Upper lobe of right lung (tissue), 1 donor: ENCODE data around the gene VSIG2. TPM values are rescaled to one million over a fixed set of nuclear protein-coding genes. Genes with fewer than 3 reads are reported as not detected.
A peak's percentile ranks its signal among the peaks of the same experiment; 100 is the strongest.

Experiments used
- ATAC-seq: fragments of 200-7000 bp; cut with Tn5 transposase; one replicate; pipeline ENCODE4 v1.9.1; 2020; ENCODE audit warnings: mild to moderate bottlenecking, moderate library complexity
- DNase-seq: peaks from one replicate; pipeline ENCODE4 v3.0.0-alpha.2; 2020
- H3K27ac ChIP-seq: fragments of 200-600 bp; one replicate; pipeline ENCODE4 v1.8.0; 2022
- H3K27me3 ChIP-seq: fragments of 200-600 bp; one replicate; pipeline ENCODE4 v1.8.0; 2022; ENCODE audit warnings: mild to moderate bottlenecking
- H3K36me3 ChIP-seq: fragments of 200-600 bp; one replicate; pipeline ENCODE4 v1.8.0; 2022
- H3K4me1 ChIP-seq: fragments of 200-600 bp; one replicate; pipeline ENCODE4 v1.8.0; 2022
- H3K4me3 ChIP-seq: fragments of 200-600 bp; one replicate; pipeline ENCODE4 v1.8.0; 2022; ENCODE audit warnings: mild to moderate bottlenecking
- H3K9me3 ChIP-seq: fragments of 200-600 bp; one replicate; pipeline ENCODE4 v1.8.0; 2022
- intact Hi-C: fragments of 100-400 bp; cut with DNase I; formaldehyde crosslinking; loops from one replicate; pipeline ENCODE4 v1.11.0; 2022
- total RNA-seq: library from RNA; stranded (reverse); fragmentation: NEBNext Ultra II Directional; extraction: Animal tissue kit (Norgen Biotek cat#: 25700); gene quantifications from one replicate; pipeline ENCODE4 v1.2.1, GENCODE V29; 2021
- TF ChIP-seq, protein P1 (sequence below): fragments of 200-600 bp; IDR thresholded peaks from one replicate; pipeline ENCODE4 v1.8.0; 2022; ENCODE audit warnings: antibody characterized with exemption
- donor health status: DM: no; HTN: yes; CAD: no; lungs with severe emphysema.

VSIG2 gene
- total RNA-seq, 1 donor from 2014 or later: 40.1 TPM

- intact Hi-C loops: no loop called here
- TF ChIP-seq, protein P1, sequence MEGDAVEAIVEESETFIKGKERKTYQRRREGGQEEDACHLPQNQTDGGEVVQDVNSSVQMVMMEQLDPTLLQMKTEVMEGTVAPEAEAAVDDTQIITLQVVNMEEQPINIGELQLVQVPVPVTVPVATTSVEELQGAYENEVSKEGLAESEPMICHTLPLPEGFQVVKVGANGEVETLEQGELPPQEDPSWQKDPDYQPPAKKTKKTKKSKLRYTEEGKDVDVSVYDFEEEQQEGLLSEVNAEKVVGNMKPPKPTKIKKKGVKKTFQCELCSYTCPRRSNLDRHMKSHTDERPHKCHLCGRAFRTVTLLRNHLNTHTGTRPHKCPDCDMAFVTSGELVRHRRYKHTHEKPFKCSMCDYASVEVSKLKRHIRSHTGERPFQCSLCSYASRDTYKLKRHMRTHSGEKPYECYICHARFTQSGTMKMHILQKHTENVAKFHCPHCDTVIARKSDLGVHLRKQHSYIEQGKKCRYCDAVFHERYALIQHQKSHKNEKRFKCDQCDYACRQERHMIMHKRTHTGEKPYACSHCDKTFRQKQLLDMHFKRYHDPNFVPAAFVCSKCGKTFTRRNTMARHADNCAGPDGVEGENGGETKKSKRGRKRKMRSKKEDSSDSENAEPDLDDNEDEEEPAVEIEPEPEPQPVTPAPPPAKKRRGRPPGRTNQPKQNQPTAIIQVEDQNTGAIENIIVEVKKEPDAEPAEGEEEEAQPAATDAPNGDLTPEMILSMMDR: no peak
These were observed 9.4 kb upstream of the VSIG2 start for GRCh38 chr11:124761301-124762104.

DNA sequence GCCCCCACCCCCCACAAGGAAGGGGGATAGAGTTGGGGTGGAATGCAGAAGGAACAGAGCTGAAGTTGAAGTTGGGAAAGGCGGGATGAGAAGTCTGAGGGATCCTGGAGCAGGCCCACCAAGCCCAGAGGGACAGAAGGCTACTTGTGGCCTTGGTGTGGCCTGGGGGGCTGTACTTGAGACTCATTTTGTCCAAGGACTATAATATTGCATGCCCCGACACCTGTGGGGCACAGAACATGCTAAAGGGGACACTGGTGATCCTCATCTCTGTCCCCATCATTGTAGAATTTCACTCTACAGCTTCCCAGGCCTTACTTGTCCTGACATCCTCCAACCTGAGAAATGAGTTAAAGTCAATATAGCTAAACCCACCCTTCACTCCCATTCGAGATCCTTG lies 8.8 kb upstream of the VSIG2 start:
- H3K4me1 ChIP-seq: peaks cover 38% of the 10 kb centered on the region
- TF ChIP-seq, protein P1: no peak
- intact Hi-C loops: no loop called here
- ATAC-seq (no peak), DNase-seq (no peak)
- H3K4me3 ChIP-seq: peak overlapping the region; percentile 73
- peaks cover 22% of the 10 kb centered on the region for H3K27me3 ChIP-seq
- H3K9me3 ChIP-seq: no peaks in the 10 kb centered on the region
- H3K27ac ChIP-seq: peak overlapping the region; percentile 89
- peaks cover 12% of the 10 kb centered on the region for H3K36me3 ChIP-seq

More at GRCh38 chr11:124761301-124762104, 9.4 kb upstream of the VSIG2 start:
- H3K4me3 ChIP-seq: peak overlapping the region; percentile 73
- H3K36me3 ChIP-seq: peaks cover 8% of the 10 kb centered on the region
- peak overlapping the region; percentile 89 for H3K27ac ChIP-seq
- DNase-seq: peak; percentile 66
- no peaks in the 10 kb centered on the region for H3K9me3 ChIP-seq
- peaks cover 22% of the 10 kb centered on the region for H3K27me3 ChIP-seq
- H3K4me1 ChIP-seq: peaks cover 38% of the 10 kb centered on the region
- ATAC-seq: no peak

DNA sequence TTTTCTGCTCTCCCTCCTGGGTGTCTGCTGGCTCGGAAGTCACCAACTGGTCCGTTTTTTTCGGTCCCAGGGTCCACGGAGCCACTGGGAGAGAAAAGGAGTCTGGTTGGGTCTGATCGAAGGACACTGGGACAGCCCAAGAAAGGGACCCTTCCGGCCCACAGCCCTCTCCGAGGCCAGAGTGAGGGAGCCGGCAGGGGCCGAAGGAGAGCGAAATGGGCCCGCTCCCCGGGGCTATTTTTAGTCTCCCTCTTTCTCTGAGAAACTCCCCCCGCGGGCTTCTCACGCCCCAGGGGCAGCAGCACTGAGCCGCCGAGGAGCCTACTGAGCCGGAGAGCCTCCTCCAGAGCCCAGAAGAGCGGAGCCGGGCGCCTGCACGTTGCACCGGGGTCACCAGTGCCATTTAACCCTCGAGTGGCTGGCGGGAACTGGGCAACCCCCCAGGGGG lies 8.2 kb upstream of the VSIG2 start:
- intact Hi-C loops: no loop called here
- H3K27ac ChIP-seq: peak overlapping the region; percentile 89
- H3K27me3 ChIP-seq: peaks cover 22% of the 10 kb centered on the region

DNA sequence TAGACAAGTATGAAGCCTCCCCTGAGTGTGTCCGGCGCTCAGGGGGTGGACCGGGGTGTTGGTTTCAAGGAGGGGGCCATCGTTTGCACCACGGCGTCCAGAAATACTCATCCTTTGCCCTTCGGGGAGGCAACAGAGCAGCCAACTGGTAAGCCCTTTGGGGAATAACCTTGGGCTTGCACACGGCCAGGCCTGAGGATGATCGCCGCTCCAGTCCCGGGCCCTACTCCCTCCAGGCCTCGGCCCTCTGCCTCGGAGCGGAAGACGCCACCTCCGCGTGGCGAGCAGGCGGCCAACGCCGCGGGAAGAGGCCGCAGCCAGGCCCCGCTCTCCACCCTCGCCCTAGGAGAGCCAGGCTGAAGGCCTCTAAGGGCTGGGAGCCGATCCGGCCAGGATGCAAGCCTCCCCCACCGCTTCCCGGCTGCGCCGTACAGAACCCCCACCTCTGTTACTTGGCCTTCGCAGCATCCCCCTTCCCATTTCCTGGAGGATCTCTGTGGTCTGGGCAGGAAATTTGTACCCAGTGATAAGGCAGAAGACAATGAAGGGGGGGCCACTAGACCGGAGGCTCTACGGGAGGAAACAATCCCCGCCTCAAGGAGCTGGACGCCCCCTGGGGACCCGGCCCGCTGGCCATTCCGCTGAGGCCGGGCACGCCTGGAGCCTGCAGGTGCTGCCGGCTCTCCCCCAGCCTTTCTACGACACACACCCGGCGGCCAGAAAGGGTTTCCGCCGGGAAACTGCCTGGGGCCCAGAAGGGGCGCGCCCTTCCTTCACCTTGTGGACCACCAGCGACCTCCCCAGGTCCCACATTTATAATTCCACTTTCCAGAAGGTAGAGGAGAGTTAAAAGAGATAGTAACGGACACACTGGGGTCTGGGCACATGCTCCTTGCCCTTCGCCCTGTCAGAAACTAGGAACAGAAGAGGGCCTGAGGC lies 7.5 kb upstream of the VSIG2 start:
- DNase-seq (peak; percentile 75), ATAC-seq (peak; percentile 21)
- H3K4me1 ChIP-seq: peaks cover 42% of the 10 kb centered on the region
- peaks cover 23% of the 10 kb centered on the region for H3K36me3 ChIP-seq
- H3K27me3 ChIP-seq: peaks cover 22% of the 10 kb centered on the region
- TF ChIP-seq, protein P1: no peak
- peak overlapping the region; percentile 73 for H3K4me3 ChIP-seq
- no peaks in the 10 kb centered on the region for H3K9me3 ChIP-seq
- intact Hi-C loops: no loop called here
- H3K27ac ChIP-seq: peak overlapping the region; percentile 89

More for the DNA sequence above, 8.2 kb upstream of the VSIG2 start:
- H3K36me3 ChIP-seq: peaks cover 17% of the 10 kb centered on the region
- TF ChIP-seq, protein P1: no peak
- peak overlapping the region; percentile 73 for H3K4me3 ChIP-seq
- H3K9me3 ChIP-seq: no peaks in the 10 kb centered on the region
- ATAC-seq: no peak
- peaks cover 41% of the 10 kb centered on the region for H3K4me1 ChIP-seq
- peak; percentile 75 for DNase-seq

GRCh38 chr11:124758355-124759265 lies 6.6 kb upstream of the VSIG2 start:
- Histone ChIP-seq H3K27me3 (peaks cover 22% of the 10 kb centered on the region), H3K4me1 (peaks cover 40% of the 10 kb centered on the region), H3K36me3 (peaks cover 29% of the 10 kb centered on the region), H3K4me3 (peak overlapping the region; percentile 73), H3K9me3 (no peaks in the 10 kb centered on the region), H3K27ac (peak overlapping the region; percentile 89)
- TF ChIP-seq, protein P1: peak; percentile 80
- intact Hi-C loops: no loop called here
- DNase-seq (peak; percentile 93), ATAC-seq (peak; percentile 76)
